Left renal cortex interstitium (tissue), 4 donors: Measurements from ENCODE around the gene COL4A4. TPM values are rescaled to one million over a fixed set of nuclear protein-coding genes. Genes with fewer than 3 reads are reported as not detected.

Experiments used
- DNase-seq, 4 donors: peaks; one replicate each; pipeline ENCODE4 v3.0.0-alpha.2; 2013; ENCODE audit warnings: low read depth in 4 of 4, low spot score in 2 of 4, missing footprints in 1 of 4
- polyA plus RNA-seq, 4 donors: library from polyadenylated mRNA; unstranded; fragments of 120-200 nt; gene quantifications; one replicate each; pipeline ENCODE4 v1.2.1, GENCODE V29; 2013; ENCODE audit not compliant: insufficient read length in 4 of 4

Gene COL4A4
- polyA plus RNA-seq, 4 donors = 44.2 to 59.5 (median 48.4) TPM

GRCh38 chr2:226991663-226992062 is 172.3 kb downstream of the COL4A4 start:
- no peak for DNase-seq

DNA sequence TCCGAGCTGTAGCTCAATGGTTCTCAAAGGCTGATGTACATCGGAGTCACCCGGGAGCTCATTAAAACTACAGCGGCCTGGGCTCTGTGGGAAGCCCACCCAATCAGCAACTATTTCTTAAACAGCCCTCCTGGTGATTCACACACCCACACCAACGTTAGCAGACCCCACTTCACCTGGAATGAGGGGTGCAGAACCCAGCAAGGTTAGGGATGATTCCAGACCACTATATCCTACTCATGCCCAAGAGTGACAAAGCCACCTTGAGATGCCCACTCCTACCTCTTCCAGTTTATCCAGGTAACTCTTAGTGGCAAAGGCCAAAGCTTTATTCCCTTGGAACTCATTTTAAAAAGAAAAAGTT is 178.4 kb downstream of the COL4A4 start:
- no peak for DNase-seq

- peak; percentile 39 to 73 (median 54) for DNase-seq
Observed at GRCh38 chr2:226984750-226985582, 179.0 kb downstream of the COL4A4 start.

GRCh38 chr2:226983895-226984749 is 179.9 kb downstream of the COL4A4 start:
- DNase-seq = no peak

DNA sequence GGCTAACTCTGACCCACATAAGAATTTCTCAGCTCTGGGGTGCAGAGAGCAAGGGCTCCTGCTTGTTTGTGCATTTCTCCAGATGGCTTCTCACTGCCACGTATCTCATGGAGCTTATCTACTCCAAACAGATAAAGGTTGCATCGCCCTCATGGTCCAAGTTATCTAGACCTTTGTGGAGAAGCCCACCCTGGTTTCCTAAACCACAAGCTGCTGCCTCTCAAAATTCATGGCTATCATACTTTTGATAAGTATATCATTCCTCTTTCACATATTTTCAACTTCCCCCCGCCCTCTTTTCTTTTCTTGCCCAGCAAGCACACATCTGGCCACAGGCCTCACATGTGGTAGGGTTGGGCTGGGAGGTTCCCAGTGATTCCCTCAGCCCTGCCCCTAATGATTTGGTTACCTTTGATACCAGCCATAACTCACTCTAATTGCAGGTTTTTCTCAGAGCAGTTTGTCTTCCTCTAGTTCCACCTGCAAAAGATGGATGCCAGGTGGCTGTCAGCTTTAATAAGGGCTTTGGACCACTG is 182.1 kb downstream of the COL4A4 start:
- DNase-seq = no peak

- DNase-seq = no peak
Observed at GRCh38 chr2:226979004-226979403, 185.0 kb downstream of the COL4A4 start.

DNA sequence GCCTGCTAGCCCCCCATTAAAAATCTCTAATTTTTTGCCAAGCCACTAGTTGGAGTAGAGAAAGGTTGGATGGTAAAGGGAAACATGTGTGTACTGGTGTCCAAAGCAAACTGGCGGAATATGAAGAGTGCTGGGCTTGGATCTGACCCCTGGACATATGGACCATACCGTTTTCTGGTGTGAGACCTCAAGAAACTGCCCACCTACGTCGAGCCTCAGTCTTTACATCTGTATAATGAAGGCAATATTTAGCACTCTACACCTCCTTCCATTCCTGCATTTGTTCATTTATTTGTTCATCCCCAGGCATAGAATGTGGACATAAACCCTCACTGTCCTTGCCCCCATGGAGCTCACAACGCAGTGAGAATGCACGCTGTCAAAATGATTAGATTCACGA is 185.7 kb downstream of the COL4A4 start:
- DNase-seq = no peak

DNA sequence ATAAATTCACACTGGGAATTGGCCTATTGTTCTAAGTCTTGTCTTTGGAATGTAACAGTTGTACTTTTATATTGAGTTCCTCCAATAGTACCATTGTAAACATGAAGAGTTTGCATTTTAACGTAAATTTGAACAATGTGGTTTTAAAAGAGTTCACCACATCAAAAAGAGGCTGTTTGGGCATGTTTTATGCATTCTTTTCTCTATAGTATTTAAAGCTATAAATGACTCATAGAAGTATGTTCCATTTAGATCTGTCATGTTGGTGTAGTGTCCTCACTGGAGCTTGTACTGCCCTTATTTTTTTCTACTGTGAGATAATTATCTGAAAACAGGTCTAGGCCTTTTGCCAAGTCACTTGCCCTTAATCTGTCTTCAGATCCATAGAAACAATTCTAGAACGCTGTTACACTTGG is 186.2 kb downstream of the COL4A4 start:
- no peak for DNase-seq

DNA sequence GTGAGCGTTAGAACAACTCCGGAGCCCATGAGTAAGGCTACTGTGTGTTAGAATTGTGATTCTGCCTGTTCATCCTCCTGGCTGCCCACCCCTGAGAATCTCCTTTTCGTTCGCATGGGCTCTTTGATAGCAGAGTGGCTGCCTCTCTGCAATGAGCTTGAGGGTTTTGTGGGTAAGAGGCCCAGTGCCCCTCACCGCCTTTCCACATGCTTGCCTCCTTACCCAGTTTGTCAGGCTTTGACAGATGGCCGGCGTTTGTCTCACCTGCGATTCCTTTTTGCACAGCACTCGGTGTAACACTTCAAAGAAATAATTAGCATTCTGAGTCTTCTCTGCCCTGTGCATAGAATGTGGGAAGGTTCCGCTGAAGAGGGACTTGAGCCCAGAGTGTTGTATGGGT is 190.2 kb downstream of the COL4A4 start:
- no peak for DNase-seq

GRCh38 chr2:226971770-226972169 is 192.2 kb downstream of the COL4A4 start:
- DNase-seq = no peak

GRCh38 chr2:226971084-226971483 is 192.9 kb downstream of the COL4A4 start:
- DNase-seq = no peak

GRCh38 chr2:226970362-226970761 is 193.6 kb downstream of the COL4A4 start:
- DNase-seq = no peak

DNA sequence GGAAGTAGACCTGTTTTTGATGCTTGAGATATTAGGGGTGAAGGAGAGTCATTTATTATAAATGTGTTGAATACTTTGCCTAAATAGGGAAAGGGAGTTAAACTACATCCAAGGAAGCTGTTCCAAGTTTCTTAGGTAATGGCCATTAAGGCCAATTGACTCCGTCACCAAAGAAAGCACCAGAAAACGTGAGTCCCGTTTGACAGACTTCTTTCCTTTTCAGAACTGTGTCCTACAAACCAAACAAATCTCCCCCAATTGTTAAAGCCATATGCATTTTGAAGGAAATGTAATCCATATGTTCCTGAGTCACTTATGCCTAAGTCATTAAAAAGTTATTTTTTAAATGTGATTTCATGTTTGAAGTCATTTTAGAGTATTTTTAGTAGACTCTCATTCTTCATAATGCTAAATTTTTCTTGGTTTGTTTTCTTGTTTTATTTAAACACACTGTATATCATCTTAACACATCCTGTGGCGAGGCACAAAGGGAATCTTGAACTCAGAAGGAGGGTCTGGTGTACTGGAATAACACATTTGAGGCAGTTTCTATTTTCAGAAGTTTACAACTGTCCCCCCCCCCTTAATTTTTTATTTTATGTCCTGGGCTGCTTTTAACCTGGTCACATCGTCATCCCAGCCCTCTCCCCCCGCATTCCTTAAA is 194.5 kb downstream of the COL4A4 start:
- peak in 1 of 4 donors; percentile 10 for DNase-seq

DNA sequence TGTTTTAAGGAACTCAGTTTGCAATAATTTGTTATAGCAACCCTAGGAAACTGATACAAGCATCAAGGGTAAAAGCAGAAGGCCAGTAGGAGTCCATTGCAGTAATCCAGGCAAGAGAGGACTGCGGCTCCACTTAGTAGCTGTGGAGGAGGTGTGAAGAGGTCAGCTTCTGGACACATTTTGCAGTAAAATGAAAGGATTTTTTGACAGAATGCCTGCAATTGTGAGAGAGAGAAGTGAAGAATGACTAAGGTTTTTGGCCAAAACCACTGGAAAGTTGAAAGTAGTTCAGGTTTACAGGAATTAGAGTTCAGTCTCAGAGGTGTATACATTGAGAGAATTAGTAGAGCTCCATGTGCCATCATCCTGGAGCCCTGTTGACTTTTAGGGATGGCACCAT is 198.6 kb downstream of the COL4A4 start:
- DNase-seq = no peak

GRCh38 chr2:226963528-226963927 is 200.5 kb downstream of the COL4A4 start:
- DNase-seq = no peak

- no peak for DNase-seq
Observed at GRCh38 chr2:226962176-226962773, 201.7 kb downstream of the COL4A4 start.

DNA sequence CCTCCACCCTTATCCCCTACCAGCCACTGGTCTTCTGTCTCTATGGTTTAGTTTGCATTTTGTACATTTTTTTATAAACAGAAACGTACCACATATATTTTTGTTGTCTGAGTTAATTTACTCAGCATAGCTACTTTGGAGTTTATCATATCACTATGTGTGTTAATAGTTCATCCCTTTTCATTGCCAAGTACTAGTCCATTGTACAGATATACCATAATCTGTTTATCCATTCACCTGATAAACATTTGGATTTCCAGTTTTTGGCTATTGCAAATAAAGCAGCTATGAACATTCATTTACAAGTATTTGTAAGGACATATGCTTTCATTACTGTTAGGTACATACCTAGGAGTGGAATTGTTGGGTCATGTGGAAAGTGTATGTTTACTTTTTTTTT is 204.6 kb downstream of the COL4A4 start:
- no peak for DNase-seq

- no peak for DNase-seq
Observed at GRCh38 chr2:226956659-226957058, 207.3 kb downstream of the COL4A4 start.

DNA sequence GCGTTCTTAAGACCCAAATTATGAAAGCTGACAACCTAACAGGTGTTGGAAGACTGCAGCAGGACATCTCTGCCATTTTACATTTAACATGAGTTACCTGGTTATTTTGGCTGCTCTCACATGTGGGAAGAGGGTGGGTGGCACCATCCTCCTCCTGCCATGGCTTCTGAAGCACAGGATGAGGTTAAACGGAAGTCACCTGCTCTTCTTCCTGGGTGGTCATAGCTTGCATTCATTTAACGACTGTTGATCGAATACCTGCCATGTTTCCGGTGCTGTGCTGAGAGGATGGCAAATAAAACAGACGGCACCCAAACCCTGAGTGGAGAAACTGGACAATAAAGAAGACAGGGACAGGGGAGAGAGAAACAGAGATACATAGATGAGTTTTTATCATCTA is 210.2 kb downstream of the COL4A4 start:
- no peak for DNase-seq

GRCh38 chr2:226953206-226953605 is 210.8 kb downstream of the COL4A4 start:
- no peak for DNase-seq
